SKM-1 treated with dmso at 0.1 percent for 144 hours (cell line): ENCODE results near the gene RPS3A.
A peak's percentile ranks its signal among the peaks of the same experiment; 100 is the strongest.
"Not testable (repeated sequence)": the region's sequence is repeated elsewhere in the genome, so short reads cannot be mapped to it uniquely, and the experiment has no call there.

Experiments
- DNase-seq: peaks from one replicate; lab custom pipeline; 2025; ENCODE audit not compliant: unreplicated experiment; lab: John Stamatoyannopoulos, UW

RPS3A gene

DNA sequence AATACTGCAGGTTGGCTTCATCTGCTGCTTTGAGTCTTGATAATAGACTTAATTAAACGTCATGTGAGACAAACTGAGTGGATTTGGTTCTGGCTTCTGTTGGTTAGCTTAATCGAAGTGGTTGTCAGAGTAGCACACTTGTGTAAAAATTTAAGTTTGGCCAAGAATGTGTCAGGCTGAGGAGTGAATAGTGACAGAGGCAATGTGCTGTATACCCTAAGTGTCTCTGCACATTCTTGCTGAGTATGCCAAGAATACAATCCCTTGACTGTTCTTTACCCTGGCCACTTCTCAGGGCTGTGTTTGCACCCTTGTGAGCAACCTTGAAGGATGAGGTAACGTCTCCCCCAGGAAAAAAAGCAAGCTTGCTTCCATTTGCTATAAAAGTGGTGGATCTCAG lies 14.9 kb downstream of the RPS3A start:
- no peak for DNase-seq

DNA sequence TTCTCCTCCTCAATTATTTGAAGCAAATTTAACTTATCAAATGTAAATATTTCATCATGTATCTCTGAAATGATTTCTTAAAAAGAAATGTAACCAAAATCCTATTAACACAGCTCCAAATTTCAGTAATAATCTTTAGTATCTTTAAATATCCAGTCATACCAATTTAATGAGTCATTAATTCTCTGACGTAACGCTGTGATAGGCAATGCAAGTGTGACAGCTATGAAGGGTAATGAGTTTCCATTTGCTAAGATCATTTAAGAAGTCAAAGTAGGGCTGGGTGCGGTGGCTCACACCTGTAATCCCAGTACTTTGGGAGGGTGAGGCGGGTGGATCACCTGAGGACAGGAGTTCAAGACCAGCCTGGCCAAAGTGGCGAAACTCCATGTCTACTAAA lies 15.6 kb downstream of the RPS3A start:
- no peak for DNase-seq

DNA sequence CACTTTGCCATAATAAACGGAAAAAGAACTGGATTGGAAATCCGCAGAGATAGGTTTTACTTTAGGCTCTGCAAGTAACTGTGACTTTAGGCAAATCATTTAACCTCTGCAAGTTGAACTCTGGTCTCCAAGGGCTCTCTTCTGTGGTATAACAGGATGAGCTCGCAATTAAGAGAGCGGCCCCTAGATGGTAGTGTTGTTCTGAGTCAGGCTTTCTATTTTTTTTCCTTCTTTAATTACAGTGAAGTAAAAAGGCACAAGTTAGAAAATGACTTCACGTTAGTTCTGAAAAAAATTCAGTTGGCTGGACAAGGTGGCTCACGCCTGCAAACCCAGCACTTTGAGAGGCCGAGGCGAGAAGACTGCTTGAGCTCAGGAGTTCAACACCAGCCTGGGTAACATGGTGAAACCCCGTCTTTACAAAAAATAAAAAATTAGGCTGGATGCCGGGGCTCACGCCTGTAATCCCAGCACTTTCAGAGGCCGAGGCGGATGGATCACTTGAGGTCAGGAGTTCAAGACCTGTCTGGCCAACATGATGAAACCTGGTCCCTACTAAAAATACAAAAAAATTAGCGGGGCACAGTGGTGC lies 18.0 kb downstream of the RPS3A start:
- peak; percentile 40 for DNase-seq

DNA sequence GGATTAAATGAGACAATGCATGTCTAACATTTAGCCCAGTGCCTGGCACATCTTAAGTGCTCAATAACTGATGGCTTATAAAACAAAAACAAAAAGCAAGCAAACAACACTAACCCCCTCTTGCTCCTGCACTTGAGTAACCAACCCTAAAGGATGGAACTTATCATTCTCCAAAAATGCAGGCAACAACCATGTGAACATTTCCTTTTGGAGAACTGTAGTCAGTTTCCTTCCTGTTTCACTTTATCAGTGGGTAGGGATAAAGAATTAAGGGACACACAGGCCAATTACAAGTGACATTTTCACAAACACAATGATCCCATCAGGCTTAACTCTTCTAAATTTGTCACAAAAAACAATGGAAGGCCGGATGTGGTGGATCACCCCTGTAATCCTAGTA lies 30.4 kb downstream of the RPS3A start:
- no peak for DNase-seq

DNA sequence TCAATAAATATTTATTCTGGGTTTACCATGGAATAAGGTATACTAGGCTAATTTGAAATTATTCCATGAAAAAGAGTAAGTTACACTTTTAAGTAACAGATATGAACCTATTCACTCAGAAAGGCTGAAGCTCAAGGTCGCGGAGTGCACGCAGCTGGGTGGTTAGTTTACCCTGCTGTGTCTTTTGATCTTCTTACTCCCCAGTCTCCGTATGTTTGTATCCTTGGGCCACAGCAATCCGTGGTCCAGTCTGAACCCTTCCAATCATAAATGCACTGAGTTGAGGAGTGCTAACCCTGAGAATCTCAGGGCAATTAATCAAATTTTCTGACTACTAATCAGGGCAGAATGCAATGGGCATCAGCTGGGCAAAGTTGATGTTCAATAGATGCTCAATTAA lies 33.9 kb downstream of the RPS3A start:
- no peak for DNase-seq

DNA sequence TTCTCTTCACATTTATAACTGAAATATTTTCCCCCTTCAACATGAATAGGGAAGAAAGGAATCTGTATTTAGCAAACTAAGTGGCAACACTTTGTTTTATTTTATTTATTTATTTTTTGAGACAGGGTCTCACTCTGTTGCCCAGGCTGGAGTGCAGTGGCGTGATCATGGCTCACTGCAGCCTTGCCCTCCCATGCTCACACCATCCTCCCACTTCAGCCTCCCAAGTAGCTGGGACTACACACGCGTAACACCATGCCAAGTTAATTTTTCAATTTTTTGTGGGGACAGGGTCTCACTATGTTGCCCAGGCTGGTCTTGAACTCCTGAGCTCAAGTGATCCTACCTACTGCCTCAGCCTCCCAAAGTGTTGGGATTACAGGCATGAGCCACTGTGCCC lies 36.6 kb downstream of the RPS3A start:
- DNase-seq = not testable (repeated sequence)

DNA sequence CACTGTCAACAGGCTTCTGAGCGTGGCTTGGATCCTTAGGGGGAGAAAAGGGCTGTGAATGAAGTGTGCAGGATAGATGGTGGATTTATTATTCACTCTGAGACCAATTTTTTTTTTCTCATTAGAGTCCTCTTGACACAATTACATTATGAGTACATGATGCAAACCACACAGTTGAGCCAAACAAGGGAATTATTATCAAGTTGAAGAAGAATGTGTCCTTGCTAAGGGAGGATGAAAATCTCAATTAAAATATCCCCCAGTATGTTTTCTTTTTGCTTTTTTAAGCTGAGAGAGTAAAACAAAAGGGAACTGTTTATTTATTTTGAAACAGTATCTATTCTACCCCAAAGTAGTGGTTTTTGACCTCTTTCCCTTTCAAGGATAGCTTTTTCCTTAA lies 40.4 kb downstream of the RPS3A start:
- no peak for DNase-seq

DNA sequence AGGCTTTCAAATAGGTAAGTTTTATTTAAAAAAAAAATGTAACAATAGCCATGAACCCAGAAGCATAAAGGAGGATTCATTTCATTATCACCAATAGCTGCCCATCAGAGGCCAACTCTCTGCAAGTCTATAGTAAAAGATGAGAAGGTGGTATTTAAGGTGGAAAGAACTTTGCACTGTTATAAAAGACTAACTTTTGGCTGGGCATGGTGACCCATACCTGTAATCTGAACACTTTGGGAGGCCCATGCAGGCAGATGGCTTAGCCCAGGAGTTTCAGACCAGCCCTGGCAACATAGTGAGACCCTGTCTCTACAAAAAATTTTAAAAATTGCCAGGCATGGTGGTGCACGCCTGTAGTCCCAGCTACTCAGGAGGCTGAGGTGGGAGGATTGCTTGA lies 43.3 kb downstream of the RPS3A start:
- DNase-seq = no peak

DNA sequence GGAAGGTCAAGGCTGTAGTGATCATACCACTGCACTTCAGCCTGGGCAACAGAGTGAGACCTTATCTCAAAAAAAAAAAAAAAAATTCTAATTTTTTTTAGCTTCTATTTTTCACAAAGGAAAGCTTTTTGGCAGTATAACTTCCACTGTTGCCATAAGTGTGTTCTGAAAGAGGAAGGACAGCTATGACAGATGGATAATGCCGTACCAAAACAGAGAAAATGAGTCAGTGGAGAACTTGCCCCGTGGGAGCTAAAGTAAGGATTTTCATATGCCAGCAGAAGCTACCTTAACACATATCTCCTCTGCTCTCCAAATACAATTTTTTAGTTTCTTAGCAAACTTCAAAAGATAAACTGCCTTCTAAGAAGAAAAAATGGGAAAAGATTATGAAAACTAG lies 43.7 kb downstream of the RPS3A start:
- no peak for DNase-seq

DNA sequence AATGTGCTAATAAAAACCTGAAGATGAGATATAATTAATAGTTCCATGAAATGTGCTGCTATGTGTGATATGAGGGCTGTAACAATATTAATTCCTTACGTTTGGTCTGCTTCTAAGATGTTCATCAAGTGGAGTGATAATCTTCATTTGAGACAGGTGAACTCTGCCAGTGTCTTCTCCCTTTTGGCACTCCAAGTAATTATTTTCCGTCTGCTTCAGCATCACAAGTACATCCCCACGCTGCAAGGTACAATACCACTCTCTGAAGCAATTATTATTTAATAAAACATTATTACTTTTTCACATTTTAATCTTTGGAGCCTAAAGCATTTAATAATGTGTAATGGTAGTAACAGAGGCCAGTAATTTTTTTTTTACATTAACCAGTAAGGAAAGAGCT lies 44.4 kb downstream of the RPS3A start:
- DNase-seq = no peak

DNA sequence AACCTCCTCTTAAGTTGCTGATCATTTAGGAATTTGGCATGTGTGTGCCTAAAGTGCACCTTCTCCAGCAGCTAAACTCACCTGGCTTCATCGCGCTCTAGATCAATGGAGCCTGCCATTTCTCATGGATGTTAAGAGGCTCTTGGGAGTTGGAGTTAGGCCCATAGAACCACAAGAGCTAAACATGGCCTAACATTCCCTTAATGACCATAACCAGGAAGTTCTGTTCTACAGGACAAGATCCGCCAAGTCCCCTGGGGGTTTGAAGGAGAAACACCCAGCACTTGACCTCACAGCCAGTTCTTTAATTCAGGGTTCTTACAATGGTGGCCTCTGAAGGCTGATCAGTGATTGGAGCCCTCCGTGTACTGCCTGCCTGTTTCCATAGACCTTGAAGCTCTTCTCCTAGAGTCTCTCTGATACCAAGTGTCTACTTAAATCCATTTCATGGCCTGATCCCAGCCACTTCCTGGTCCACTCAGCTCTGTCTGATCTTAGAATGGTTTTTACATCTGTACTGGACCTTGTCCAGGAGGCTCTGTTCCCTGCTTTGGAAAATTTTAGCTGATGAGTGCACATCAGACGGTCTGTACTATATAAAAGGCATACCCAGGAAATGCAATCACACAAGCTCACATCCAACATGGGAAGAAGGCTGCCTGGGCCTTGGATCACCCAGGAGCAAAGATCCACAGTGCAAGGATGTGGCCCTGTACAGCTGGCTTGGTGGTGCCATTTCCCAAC lies 45.1 kb downstream of the RPS3A start:
- no peak for DNase-seq

DNA sequence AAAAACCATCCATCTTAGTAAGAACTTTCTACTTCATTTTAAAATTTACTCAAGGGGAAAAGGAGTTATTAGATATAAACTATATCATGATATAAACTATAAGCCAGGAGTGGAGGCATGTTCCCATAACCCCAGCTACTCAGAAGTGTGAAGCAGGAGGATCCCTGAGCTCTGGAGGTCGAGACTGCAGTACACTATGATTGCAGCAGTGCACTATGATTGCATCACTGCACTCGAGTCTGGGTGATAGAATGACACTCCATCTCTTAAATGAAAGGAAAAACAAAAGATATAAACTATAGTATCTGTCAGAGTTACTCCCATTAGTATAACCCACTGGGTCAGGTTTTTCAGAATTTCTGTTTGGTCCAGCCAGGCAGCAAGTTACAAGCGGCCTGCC lies 47.6 kb downstream of the RPS3A start:
- DNase-seq = no peak

DNA sequence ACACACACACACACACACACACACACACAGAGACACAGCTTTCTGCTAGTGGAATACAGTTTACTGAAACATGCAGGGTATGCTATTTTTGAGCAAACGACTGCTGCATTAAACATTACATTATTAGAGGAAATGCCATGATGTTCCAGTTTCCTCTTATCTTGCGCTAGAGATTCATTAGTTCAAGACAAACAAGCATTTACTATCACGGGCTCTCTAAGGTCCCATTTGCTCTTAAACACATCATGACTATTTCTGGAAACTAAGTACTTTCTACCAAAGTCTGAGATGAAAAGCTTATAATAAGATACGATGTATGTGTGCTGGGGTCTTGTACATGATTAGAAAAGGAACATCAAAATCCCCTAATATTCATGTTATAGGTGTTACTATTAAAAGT lies 48.8 kb downstream of the RPS3A start:
- DNase-seq = no peak

DNA sequence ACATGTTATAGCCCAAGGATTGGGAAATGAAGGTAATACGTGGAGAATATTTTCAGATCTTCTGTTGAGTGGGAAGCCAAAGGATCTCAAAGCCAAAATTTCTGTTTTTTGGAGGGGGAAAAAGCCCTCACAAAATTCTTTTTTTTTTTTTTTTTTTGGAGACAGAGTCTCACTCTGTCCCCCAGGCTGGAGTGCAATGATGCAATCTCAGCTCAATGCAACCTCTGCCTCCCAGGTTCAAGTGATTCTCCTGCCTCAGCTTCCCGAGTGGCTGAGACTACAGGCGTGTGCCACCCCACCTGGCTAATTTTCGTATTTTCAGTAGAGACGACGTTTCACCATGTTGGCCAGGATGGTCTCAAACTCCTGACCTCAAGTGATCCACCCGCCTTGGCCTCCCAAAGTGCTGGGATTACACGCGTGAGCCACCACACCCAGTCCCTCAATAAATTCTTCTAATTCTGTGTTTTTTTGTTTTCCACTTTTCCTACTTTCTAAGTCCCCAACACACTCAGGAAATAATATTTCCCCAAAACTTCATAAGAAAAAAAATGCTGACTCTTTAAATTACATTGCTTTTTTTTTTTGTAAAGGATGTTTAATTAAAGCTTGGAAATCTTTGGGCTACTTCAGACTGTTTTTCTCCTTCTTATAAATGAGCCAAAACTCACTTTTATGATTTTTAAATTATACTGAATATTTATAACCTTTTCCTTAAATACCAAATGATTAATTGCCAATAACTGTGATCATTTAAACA lies 51.6 kb downstream of the RPS3A start:
- DNase-seq = no peak

DNA sequence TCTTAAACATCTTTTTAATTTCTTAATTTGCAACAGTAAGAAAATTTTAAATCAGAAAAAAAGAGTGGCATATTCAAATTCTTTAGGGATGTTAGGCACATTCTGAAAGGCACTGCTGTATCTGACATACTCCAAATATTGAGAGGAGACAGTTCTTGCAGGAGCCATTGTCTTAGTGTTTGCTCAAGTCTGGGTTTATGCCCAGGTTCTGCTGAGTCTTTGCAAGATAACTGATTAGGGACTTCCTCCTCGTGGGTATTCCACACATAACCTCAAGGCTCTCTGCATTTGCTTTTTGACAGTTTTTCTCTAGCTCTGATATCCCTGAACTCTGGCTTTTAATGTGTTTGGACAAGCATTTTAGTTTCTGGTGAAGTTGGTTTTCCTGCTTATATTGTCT lies 52.6 kb downstream of the RPS3A start:
- DNase-seq = no peak

DNA sequence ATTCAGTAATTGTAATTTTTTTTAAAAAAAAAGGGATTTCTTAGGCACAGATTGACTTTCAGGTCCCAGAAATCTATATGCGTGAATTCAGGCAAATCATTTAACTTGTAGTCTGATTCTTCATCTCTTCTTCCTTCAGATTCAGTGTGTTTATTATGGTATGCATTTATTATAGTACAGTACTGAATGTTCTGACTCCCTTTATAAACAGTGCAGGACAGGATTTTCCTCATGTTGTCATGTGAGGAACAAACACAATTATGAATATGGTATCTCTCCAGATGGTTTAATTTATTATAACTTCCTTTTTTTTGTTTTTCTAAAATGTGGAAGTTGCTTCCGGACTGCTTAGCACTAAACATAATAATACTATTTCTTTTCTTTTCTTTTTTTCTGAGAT lies 54.2 kb downstream of the RPS3A start:
- DNase-seq = no peak
